Activated CD4-positive, CD25-positive, alpha-beta regulatory T cell treated with anti-CD3 and anti-CD28 coated beads, Interleukin-2, amount 50 U/mL, for 72 hours (primary cell): ENCODE results near the gene APOF.
"Not testable (repeated sequence)": the region's sequence is repeated elsewhere in the genome, so short reads cannot be mapped to it uniquely, and the experiment has no call there.

Experiments used
- DNase-seq: peaks from one replicate; pipeline ENCODE4 v3.0.0; 2021

Gene APOF

GRCh38 chr12:56366948-56367347, 4.3 kb upstream of the APOF start:
- no peak for DNase-seq

GRCh38 chr12:56361487-56362129, 1.0 kb downstream of the APOF start:
- no peak for DNase-seq

- peak; percentile 98 for DNase-seq
Measured at GRCh38 chr12:56359851-56360767, 2.5 kb downstream of the APOF start, which contains the start of gene STAT2. Gene STAT2 (minus strand): TSS chr12:56360107. CDS start chr12:56356571, 3,536 bp downstream.

GRCh38 chr12:56358836-56359532, 3.7 kb downstream of the APOF start:
- DNase-seq: no peak

GRCh38 chr12:56351325-56351724, 11.3 kb downstream of the APOF start:
- DNase-seq: no peak

- no peak for DNase-seq
Measured at GRCh38 chr12:56350662-56351061, 12.0 kb downstream of the APOF start.

- DNase-seq: no peak
Measured at GRCh38 chr12:56348776-56349175, 13.9 kb downstream of the APOF start.

- not testable (repeated sequence) for DNase-seq
Measured at GRCh38 chr12:56347255-56347654, 15.4 kb downstream of the APOF start.

- no peak for DNase-seq
Measured at GRCh38 chr12:56346675-56347074, 16.0 kb downstream of the APOF start.

- DNase-seq: not testable (repeated sequence)
Measured at GRCh38 chr12:56342290-56342689, 20.4 kb downstream of the APOF start.

- no peak for DNase-seq
Measured at GRCh38 chr12:56341616-56342015, 21.0 kb downstream of the APOF start.

GRCh38 chr12:56339158-56339422, 23.6 kb downstream of the APOF start:
- no peak for DNase-seq

GRCh38 chr12:56338308-56339157, 24.1 kb downstream of the APOF start, which contains the start of gene IL23A:
Gene IL23A (plus strand): TSS chr12:56338884. CDS start chr12:56339045, 161 bp downstream.
- DNase-seq: peak; percentile 76

GRCh38 chr12:56337753-56338251, 24.9 kb downstream of the APOF start:
- DNase-seq: no peak

- DNase-seq: no peak
Measured at GRCh38 chr12:56336361-56337167, 26.1 kb downstream of the APOF start.

- DNase-seq: not testable (repeated sequence)
Measured at GRCh38 chr12:56335527-56335926, 27.1 kb downstream of the APOF start.

- DNase-seq: no peak
Measured at GRCh38 chr12:56334490-56334793, 28.2 kb downstream of the APOF start.

GRCh38 chr12:56333679-56334489, 28.8 kb downstream of the APOF start, which contains the start of gene PAN2:
Gene PAN2 (minus strand): TSS chr12:56334000. CDS start chr12:56333094, 906 bp downstream.
- peak; percentile 87 for DNase-seq

GRCh38 chr12:56333197-56333678, 29.4 kb downstream of the APOF start:
- DNase-seq: no peak

GRCh38 chr12:56332512-56333196, 30.0 kb downstream of the APOF start:
- DNase-seq: no peak
